ENCODE measurements around the gene MYO1D.

GRCh38 chr17:32583053-32583452 is 293.9 kb downstream of the MYO1D start:
- no peak for TF ChIP-seq CTCF (conservative IDR thresholded peaks at IDR 0.05; ENCODE audit: low read depth, low read length)
- no peak for TF ChIP-seq EZH2 (IDR thresholded peaks at IDR 0.05; ENCODE audit: low read length, unreplicated experiment)
